Measurements from ENCODE around the gene GRM4.

The GRM4 gene

DNA sequence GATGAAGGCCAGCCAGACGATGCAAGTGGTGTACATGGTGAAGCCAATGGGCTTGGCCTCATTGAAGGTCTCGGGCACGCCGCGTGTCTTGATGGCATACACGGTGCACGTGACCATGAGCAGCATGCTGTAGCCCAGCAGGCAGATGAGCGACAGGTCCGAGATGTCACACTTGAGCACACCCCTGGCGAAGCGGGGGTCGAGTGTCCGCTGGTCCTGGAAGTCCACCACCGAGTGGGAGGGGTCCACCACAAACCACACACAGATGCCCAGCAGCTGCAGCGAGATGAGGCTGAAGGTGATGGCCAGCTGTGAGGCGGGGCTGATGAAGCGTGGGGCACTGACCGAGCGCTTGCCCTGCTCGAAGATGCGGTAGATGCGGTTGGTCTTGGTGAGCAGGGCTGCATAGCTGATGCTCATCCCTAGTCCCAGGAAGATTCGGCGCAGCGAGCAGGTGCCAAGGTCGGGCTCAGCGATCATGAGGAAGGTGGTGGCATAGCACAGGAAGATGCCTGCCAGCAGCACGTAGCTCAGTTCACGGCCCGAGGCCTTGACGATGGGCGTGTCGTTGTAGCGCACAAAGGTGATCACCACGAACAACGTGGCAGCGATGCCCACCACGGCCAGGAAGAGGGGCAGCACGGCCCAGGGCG lies 110.1 kb downstream of the GRM4 start:
- H3K4me3 ChIP-seq (ENCODE audit: control insufficient read depth, low read depth, low read length): no peak overlapping the region
- TF ChIP-seq, protein P1, sequence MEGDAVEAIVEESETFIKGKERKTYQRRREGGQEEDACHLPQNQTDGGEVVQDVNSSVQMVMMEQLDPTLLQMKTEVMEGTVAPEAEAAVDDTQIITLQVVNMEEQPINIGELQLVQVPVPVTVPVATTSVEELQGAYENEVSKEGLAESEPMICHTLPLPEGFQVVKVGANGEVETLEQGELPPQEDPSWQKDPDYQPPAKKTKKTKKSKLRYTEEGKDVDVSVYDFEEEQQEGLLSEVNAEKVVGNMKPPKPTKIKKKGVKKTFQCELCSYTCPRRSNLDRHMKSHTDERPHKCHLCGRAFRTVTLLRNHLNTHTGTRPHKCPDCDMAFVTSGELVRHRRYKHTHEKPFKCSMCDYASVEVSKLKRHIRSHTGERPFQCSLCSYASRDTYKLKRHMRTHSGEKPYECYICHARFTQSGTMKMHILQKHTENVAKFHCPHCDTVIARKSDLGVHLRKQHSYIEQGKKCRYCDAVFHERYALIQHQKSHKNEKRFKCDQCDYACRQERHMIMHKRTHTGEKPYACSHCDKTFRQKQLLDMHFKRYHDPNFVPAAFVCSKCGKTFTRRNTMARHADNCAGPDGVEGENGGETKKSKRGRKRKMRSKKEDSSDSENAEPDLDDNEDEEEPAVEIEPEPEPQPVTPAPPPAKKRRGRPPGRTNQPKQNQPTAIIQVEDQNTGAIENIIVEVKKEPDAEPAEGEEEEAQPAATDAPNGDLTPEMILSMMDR (IDR thresholded peaks at IDR 0.05; ENCODE audit: control insufficient read depth, insufficient read depth, low read depth, low read length, missing control alignments): no peak
- no peak for DNase-seq (ENCODE audit: low read depth)

DNA sequence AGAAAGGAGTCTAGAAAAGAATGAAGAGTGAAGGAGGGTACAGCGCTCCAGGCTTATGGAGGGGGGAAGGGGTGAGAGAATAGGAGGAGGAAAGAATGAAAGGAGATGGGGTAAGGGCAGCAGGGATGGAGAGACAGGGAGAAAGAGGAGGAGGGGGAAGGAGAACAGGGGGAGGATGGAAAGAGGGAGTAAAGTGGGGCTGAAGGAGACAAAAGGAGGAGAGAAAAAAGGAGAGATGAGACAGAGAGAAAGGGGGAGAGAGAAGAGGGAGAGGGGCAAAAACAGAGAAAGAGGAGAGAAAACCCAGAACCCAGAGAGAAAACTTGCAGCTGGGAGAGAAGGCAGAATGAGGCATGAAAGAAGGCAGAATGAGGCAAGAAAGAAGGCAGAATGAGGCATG lies 110.7 kb downstream of the GRM4 start:
- TF ChIP-seq, protein P1 (IDR thresholded peaks at IDR 0.05; ENCODE audit: control insufficient read depth, insufficient read depth, low read depth, low read length, missing control alignments): no peak
- no peak for DNase-seq (ENCODE audit: low read depth)
- H3K4me3 ChIP-seq (ENCODE audit: control insufficient read depth, low read depth, low read length): no peak overlapping the region

DNA sequence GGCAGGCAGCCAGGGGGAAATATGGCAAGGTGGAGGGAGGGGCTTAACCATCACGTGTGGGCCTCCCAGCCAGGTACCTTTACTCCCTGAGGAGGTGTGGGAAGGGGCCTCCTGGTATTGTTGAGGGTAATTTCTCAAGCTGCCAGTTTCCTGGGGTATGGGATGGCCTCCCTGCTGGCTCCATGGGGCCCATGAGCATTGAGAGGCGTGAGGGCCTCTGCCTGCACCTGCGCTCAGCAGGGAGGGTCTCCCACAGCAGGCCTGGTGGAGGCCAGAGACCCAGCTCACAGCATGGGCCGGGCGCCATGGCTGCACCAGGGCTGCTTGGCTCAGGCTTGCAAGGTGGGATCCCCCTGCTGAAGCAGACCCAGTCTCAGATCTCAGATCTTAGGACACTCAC lies 113.0 kb downstream of the GRM4 start:
- no peak for DNase-seq (ENCODE audit: low read depth)
- TF ChIP-seq, protein P1 (IDR thresholded peaks at IDR 0.05; ENCODE audit: control insufficient read depth, insufficient read depth, low read depth, low read length, missing control alignments): no peak
- H3K4me3 ChIP-seq (ENCODE audit: control insufficient read depth, low read depth, low read length): no peak overlapping the region

DNA sequence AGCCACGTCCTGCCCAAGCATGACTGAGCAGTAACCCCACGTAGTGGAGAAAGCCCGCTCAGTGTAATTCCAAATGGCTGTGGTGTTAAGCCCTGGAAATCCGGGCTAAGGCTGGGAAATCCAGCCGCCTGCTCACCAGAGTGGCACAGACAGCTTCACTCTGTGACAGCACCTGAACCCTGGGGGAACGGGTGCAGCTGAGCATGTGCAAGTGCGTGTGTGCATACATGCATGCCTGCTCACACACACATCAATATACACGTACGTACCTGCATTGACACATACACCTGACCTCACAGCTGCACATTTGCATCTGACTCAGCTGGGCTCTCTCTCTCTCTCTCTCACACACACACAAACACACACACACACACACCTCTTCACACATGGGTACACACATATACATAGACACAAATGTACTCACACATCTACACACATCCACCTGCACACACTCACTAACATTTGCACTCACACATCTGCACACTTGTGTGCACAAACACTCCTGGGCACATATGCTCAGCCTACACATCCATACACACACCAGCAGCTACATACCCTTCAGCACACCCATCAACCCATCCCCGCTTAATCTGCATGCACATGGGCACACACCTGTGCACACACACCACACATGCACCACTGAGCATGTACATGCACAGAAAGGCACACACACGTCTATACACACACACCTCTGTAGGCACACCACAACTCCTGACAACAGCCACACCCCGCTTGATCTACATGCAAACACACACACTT lies 114.1 kb downstream of the GRM4 start:
- no peak for DNase-seq (ENCODE audit: low read depth)
- TF ChIP-seq, protein P1 (IDR thresholded peaks at IDR 0.05; ENCODE audit: control insufficient read depth, insufficient read depth, low read depth, low read length, missing control alignments): no peak
- H3K4me3 ChIP-seq (ENCODE audit: control insufficient read depth, low read depth, low read length): no peak overlapping the region

DNA sequence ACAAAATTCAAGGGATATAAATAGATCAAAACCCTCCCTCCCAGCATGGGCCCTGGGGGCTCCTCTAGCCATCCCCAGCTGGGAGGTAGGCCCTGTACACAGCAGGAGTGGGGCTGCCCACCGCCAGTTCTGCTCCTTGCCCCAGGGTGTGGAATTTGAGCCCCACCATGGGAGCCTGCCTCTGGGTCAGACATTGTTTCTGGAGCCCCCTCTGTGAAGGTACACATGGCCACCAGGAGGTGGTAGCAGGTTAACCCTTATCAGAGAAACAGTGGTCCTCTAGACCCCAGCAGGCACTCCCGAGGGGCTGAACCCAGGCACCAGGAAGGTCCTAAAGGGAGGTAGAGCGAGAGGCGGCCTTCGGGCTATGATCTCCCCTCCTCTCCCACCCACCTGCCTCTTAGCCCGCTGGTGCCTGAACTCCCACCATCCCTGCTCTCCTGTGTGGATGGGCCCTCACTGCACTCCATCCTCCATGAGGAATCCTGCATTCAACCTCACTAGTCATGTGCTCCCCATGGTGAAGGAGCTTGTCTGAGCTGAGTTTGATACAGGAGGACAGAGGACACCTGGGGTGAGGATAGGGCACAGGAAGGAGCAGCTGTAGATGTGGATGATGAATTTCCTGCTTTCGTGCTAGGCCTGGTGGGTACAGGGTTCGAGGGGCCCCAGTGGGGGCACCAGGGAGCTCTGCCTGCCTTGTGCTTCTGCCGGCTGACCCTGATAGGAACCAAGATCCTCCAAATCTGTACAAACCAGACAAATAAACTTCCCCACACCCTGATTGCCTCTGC lies 114.9 kb downstream of the GRM4 start:
- TF ChIP-seq, protein P1 (IDR thresholded peaks at IDR 0.05; ENCODE audit: control insufficient read depth, insufficient read depth, low read depth, low read length, missing control alignments): no peak
- no peak for DNase-seq (ENCODE audit: low read depth)
- no peak overlapping the region for H3K4me3 ChIP-seq (ENCODE audit: control insufficient read depth, low read depth, low read length)

DNA sequence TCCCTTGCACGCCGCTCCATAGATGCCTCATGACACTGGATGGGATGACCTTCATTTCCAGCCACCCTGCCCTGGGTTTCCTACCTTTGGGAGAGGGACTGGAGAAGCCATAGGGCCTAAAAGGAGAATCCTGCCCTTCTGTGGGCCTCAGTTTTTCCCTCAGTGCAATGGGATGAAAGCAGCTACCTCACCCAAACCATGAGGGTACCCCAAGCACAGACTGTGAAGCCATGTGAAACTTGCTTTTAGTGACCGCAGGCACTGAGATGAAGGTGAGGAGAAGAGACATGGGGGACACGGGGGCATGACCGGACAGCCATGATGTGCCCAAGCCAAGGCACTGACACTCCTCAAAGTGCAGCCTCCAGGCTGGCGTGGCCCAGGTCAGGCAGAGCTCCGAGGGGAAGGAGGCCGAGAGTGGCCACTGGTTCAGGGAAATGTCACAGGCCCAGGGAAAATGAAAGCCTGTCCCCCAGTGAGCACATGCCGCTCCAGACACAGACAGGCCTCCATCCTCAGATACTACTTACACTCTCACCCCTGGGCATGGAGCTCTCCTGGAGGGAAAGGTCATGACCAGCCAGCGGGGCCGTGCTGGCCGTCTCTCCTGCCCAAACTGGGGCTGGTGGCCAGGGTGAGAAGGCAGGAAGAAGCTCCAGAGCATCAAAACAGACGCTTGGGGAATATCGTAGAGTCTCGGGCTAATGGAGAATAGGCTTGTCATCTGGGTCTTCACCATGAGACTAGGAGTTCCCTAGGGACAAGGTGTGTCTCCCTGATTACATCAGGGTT lies 116.2 kb downstream of the GRM4 start:
- DNase-seq (ENCODE audit: low read depth): no peak

More for the DNA sequence above, 116.2 kb downstream of the GRM4 start:
- TF ChIP-seq, protein P1 (IDR thresholded peaks at IDR 0.05; ENCODE audit: control insufficient read depth, insufficient read depth, low read depth, low read length, missing control alignments): no peak
- no peak overlapping the region for H3K4me3 ChIP-seq (ENCODE audit: control insufficient read depth, low read depth, low read length)
